HepG2 (cell line): ENCODE data around the gene GPS1. TPM values are rescaled to one million over a fixed set of nuclear protein-coding genes. Genes with fewer than 3 reads are reported as not detected.
A peak's percentile ranks its signal among the peaks of the same experiment; 100 is the strongest.

ENCODE experiments used
- BCL6 ChIP-seq: IDR thresholded peaks from 2 replicates; pipeline ENCODE4 v1.6.1; 2016; ENCODE audit warnings: missing genetic modification reagents, missing compliant biosample characterization
- GZF1 ChIP-seq: sonication (generic); formaldehyde crosslinking; IDR thresholded peaks from 2 replicates; pipeline ENCODE4 v1.5.1; 2020; ENCODE audit warnings: mild to moderate bottlenecking, missing genetic modification reagents
- HIVEP1 ChIP-seq: sonication (generic); formaldehyde crosslinking; IDR thresholded peaks from 2 replicates; pipeline ENCODE4 v1.4.0; 2020; ENCODE audit warnings: mild to moderate bottlenecking, missing genetic modification reagents
- KDM2A ChIP-seq: sonication (generic); formaldehyde crosslinking; IDR thresholded peaks from 2 replicates; pipeline ENCODE4 v1.4.0; 2020; ENCODE audit warnings: low read depth, missing genetic modification reagents, borderline replicate concordance
- MAZ ChIP-seq, 2 experiments: sonication (generic) in 1 of 2; formaldehyde crosslinking in 1 of 2; IDR thresholded peaks; 2 replicates each; pipeline versions ENCODE4 v1.5.0 to v1.6.1; 2012 to 2020; ENCODE audit warnings: low read depth in 2 of 2, mild to moderate bottlenecking in 2 of 2, borderline replicate concordance in 1 of 2, improper control_type of control experiment in 1 of 2, low read length in 1 of 2, missing genetic modification reagents in 1 of 2, moderate library complexity in 1 of 2
- MEF2D ChIP-seq: sonication (generic); formaldehyde crosslinking; IDR thresholded peaks from 2 replicates; pipeline ENCODE4 v1.5.1; 2020; ENCODE audit warnings: mild to moderate bottlenecking, missing genetic modification reagents
- MEIS2 ChIP-seq: sonication (generic); formaldehyde crosslinking; IDR thresholded peaks from 2 replicates; pipeline ENCODE4 v1.9.0; 2021; ENCODE audit warnings: mild to moderate bottlenecking, missing genetic modification reagents
- MTERF4 ChIP-seq: sonication (generic); formaldehyde crosslinking; IDR thresholded peaks from 2 replicates; pipeline ENCODE4 v1.8.0; 2023; ENCODE audit warnings: mild to moderate bottlenecking, missing genetic modification reagents
- POLR2AphosphoS5 ChIP-seq: IDR thresholded peaks from 2 replicates; pipeline ENCODE4 v1.6.1; 2012; ENCODE audit warnings: low read depth, low read length
- TBX2 ChIP-seq: sonication (generic); formaldehyde crosslinking; IDR thresholded peaks from 2 replicates; pipeline ENCODE4 v1.5.0; 2020; ENCODE audit warnings: missing genetic modification reagents, mild to moderate bottlenecking, borderline replicate concordance
- ZFX ChIP-seq: sonication (generic); formaldehyde crosslinking; IDR thresholded peaks from 2 replicates; pipeline ENCODE4 v1.4.0; 2020; ENCODE audit warnings: mild to moderate bottlenecking, low read depth, missing genetic modification reagents, moderate library complexity
- ZMAT3 ChIP-seq: sonication (generic); formaldehyde crosslinking; conservative IDR thresholded peaks from 2 replicates; pipeline ENCODE4 v1.7.0; 2021; ENCODE audit warnings: missing genetic modification reagents
- ZNF234 ChIP-seq: sonication (generic); formaldehyde crosslinking; conservative IDR thresholded peaks from 2 replicates; pipeline ENCODE4 v1.5.1; 2020; ENCODE audit warnings: mild to moderate bottlenecking, missing genetic modification reagents
- ZNF274 ChIP-seq: sonication (generic); formaldehyde crosslinking; IDR thresholded peaks from 2 replicates; pipeline ENCODE4 v1.5.1; 2020; ENCODE audit warnings: mild to moderate bottlenecking, missing genetic modification reagents
- ZNF296 ChIP-seq: sonication (generic); formaldehyde crosslinking; conservative IDR thresholded peaks from 2 replicates; pipeline ENCODE4 v1.5.0; 2020; ENCODE audit warnings: mild to moderate bottlenecking, missing genetic modification reagents
- ZNF563 ChIP-seq: sonication (generic); formaldehyde crosslinking; IDR thresholded peaks from 2 replicates; pipeline ENCODE4 v1.8.0; 2022; ENCODE audit warnings: mild to moderate bottlenecking, moderate library complexity, missing genetic modification reagents
- ZNF775 ChIP-seq: sonication (generic); formaldehyde crosslinking; IDR thresholded peaks from 2 replicates; pipeline ENCODE4 v1.4.0; 2020; ENCODE audit warnings: missing genetic modification reagents, mild to moderate bottlenecking, moderate library complexity, borderline replicate concordance
- ZSCAN21 ChIP-seq: sonication (generic); formaldehyde crosslinking; IDR thresholded peaks from 2 replicates; pipeline ENCODE4 v1.8.0; 2022; ENCODE audit warnings: mild to moderate bottlenecking, missing genetic modification reagents, moderate library complexity, borderline replicate concordance
- ZSCAN31 ChIP-seq: sonication (generic); formaldehyde crosslinking; IDR thresholded peaks from 2 replicates; pipeline ENCODE4 v1.5.0; 2020; ENCODE audit warnings: low read depth, mild to moderate bottlenecking, missing genetic modification reagents
- polyA plus RNA-seq, 8 experiments: library from polyadenylated mRNA; depleted of rRNA in 3 of 8; stranded (reverse) in 7 of 8; unstranded in 1 of 8; fragments of >200 nt; fragmentation: Illumina TruSeq in 4 of 8; extraction: Trizol in 4 of 8; gene quantifications; 2 replicates each; pipeline versions ENCODE4 v1.2.1 to v1.2.3, GENCODE V29; 2011 to 2016; ENCODE audit warnings: low read depth in 4 of 8, missing spikeins in 1 of 8, mixed read lengths in 1 of 8; ENCODE audit not compliant: insufficient read depth in 1 of 8
- total RNA-seq, 5 experiments: library from RNA; depleted of rRNA; stranded (reverse); fragments of >200 nt; fragmentation: Illumina TruSeq; extraction: Trizol; gene quantifications; 2 replicates each; pipeline ENCODE4 v1.2.3, GENCODE V29; 2016; ENCODE audit warnings: low read depth in 1 of 5
- TF ChIP-seq, protein P1 (sequence below): sonication (generic); formaldehyde crosslinking; IDR thresholded peaks from 2 replicates; pipeline ENCODE4 v1.8.0; 2022; ENCODE audit warnings: missing genetic modification reagents, mild to moderate bottlenecking, borderline replicate concordance
- TF ChIP-seq, protein P2 (sequence below): sonication (generic); formaldehyde crosslinking; IDR thresholded peaks from 2 replicates; pipeline ENCODE4 v1.5.1; 2020; ENCODE audit warnings: mild to moderate bottlenecking, missing genetic modification reagents, moderate library complexity

The GPS1 gene
- total and polyA plus RNA-seq, 2 of the 13 experiments (the other 11 are each of a cell fraction or from before 2014, with no cell fraction given), result 124 to 128 TPM

- TF ChIP-seq ZNF296 (CRISPR knock-in tag) (no peak), MEF2D (CRISPR knock-in tag) (no peak), HIVEP1 (CRISPR knock-in tag) (0 out of 2 replicates have a peak, but pooled peaks have one; percentile 38), TBX2 (CRISPR knock-in tag) (peak; percentile 39; the same call in 1 of the 2 replicates), ZSCAN31 (CRISPR knock-in tag) (peak; percentile 72; the same call in 1 of the 2 replicates), MAZ (IDR thresholded peaks at IDR 0.05; ENCODE audit: borderline replicate concordance, low read depth, low read length) (no peak), MAZ (CRISPR knock-in tag; IDR thresholded peaks at IDR 0.05; ENCODE audit: low read depth) (peak; percentile 46; the same call in 1 of the 2 replicates), POLR2AphosphoS5 (peak; percentile 34; the same call in 1 of the 2 replicates), MEIS2 (CRISPR knock-in tag) (0 out of 2 replicates have a peak, but pooled peaks have one; percentile 1), KDM2A (peak; percentile 38; the same call in 1 of the 2 replicates), ZNF234 (CRISPR knock-in tag) (no peak), ZNF563 (CRISPR knock-in tag) (peak; percentile 63; the same call in 1 of the 2 replicates), ZNF274 (CRISPR knock-in tag) (peak; percentile 47; the same call in 1 of the 2 replicates), MTERF4 (CRISPR knock-in tag) (0 out of 2 replicates have a peak, but pooled peaks have one; percentile 56), ZSCAN21 (CRISPR knock-in tag) (peak; percentile 46; the same call in 1 of the 2 replicates), ZFX (peak; percentile 78), ZNF775 (CRISPR knock-in tag) (no peak), ZMAT3 (0 out of 2 replicates have a peak, but pooled peaks have one; percentile 5), GZF1 (peak; percentile 16; the same call in 1 of the 2 replicates), BCL6 (CRISPR knock-in tag) (0 out of 2 replicates have a peak, but pooled peaks have one; percentile 15)
- TF ChIP-seq, protein P1, sequence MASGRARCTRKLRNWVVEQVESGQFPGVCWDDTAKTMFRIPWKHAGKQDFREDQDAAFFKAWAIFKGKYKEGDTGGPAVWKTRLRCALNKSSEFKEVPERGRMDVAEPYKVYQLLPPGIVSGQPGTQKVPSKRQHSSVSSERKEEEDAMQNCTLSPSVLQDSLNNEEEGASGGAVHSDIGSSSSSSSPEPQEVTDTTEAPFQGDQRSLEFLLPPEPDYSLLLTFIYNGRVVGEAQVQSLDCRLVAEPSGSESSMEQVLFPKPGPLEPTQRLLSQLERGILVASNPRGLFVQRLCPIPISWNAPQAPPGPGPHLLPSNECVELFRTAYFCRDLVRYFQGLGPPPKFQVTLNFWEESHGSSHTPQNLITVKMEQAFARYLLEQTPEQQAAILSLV, result peak; percentile 68; the same call in 1 of the 2 replicates
- TF ChIP-seq, protein P2, sequence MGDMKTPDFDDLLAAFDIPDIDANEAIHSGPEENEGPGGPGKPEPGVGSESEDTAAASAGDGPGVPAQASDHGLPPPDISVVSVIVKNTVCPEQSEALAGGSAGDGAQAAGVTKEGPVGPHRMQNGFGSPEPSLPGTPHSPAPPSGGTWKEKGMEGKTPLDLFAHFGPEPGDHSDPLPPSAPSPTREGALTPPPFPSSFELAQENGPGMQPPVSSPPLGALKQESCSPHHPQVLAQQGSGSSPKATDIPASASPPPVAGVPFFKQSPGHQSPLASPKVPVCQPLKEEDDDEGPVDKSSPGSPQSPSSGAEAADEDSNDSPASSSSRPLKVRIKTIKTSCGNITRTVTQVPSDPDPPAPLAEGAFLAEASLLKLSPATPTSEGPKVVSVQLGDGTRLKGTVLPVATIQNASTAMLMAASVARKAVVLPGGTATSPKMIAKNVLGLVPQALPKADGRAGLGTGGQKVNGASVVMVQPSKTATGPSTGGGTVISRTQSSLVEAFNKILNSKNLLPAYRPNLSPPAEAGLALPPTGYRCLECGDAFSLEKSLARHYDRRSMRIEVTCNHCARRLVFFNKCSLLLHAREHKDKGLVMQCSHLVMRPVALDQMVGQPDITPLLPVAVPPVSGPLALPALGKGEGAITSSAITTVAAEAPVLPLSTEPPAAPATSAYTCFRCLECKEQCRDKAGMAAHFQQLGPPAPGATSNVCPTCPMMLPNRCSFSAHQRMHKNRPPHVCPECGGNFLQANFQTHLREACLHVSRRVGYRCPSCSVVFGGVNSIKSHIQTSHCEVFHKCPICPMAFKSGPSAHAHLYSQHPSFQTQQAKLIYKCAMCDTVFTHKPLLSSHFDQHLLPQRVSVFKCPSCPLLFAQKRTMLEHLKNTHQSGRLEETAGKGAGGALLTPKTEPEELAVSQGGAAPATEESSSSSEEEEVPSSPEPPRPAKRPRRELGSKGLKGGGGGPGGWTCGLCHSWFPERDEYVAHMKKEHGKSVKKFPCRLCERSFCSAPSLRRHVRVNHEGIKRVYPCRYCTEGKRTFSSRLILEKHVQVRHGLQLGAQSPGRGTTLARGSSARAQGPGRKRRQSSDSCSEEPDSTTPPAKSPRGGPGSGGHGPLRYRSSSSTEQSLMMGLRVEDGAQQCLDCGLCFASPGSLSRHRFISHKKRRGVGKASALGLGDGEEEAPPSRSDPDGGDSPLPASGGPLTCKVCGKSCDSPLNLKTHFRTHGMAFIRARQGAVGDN (CRISPR knock-in tag), result peak; percentile 82
Observed at GRCh38 chr17:82050761-82051641, 697 bp upstream of the GPS1 start (continued).
